ENCODE results near the gene KRT14.
A peak's percentile ranks its signal among the peaks of the same experiment; 100 is the strongest.

KRT14 gene

GRCh38 chr17:41552455-41552854 is 34.2 kb downstream of the KRT14 start:
- no peak for TF ChIP-seq CTCF (IDR thresholded peaks at IDR 0.05; ENCODE audit: insufficient read depth, low read length, missing control alignments)
- no peak overlapping the region for H3K4me3 ChIP-seq (ENCODE audit: low read depth, low read length)
- ChIA-PET POLR2A (no interaction called here), CTCF (interaction anchor here (4.9 to 16.0 kb wide), 4 partner anchors 11 to 113 kb away, joined by 23 to 604 read pairs (median 367); no protein-coding TSS in a partner anchor)
- no peak for DNase-seq (ENCODE audit: low read depth, low spot score)

GRCh38 chr17:41551365-41551764 is 35.3 kb downstream of the KRT14 start:
- TF ChIP-seq CTCF (IDR thresholded peaks at IDR 0.05; ENCODE audit: insufficient read depth, low read length, missing control alignments), result no peak
- H3K4me3 ChIP-seq (ENCODE audit: low read depth, low read length), result no peak overlapping the region
- DNase-seq (ENCODE audit: low read depth, low spot score), result no peak
- ChIA-PET POLR2A (no interaction called here), CTCF (interaction anchor here (0.9 to 16.0 kb wide), 10 partner anchors 12 to 749 kb away, joined by 3 to 604 read pairs (median 14); partner anchors contain the start of gene KRT36)

GRCh38 chr17:41549596-41550039 is 37.1 kb downstream of the KRT14 start:
- H3K4me3 ChIP-seq (ENCODE audit: low read depth, low read length), result no peak overlapping the region
- CTCF ChIA-PET, result interaction anchor here (0.9 to 16.0 kb wide), 107 partner anchors 8 to 934 kb away, joined by 3 to 604 read pairs (median 7); partner anchors contain the start of genes KRT12, KRT15, KRT19 and KRT28
- no peak for DNase-seq (ENCODE audit: low read depth, low spot score)
- POLR2A ChIA-PET, result interaction anchor here (1.0 to 2.3 kb wide), 8 partner anchors 19 to 490 kb away, joined by 4 to 11 read pairs (median 5); partner anchors contain the start of genes KRT19 and KRTAP2-3
- TF ChIP-seq CTCF (IDR thresholded peaks at IDR 0.05; ENCODE audit: insufficient read depth, low read length, missing control alignments), result no peak

GRCh38 chr17:41548844-41549595 is 37.7 kb downstream of the KRT14 start:
- peak; percentile 38 for DNase-seq (ENCODE audit: low read depth, low spot score)
- H3K4me3 ChIP-seq (ENCODE audit: low read depth, low read length), result peak overlapping the region; percentile 19
- TF ChIP-seq CTCF (IDR thresholded peaks at IDR 0.05; ENCODE audit: insufficient read depth, low read length, missing control alignments), result peak; percentile 99
- ChIA-PET CTCF (interaction anchor here (0.6 to 16.0 kb wide), 142 partner anchors 8 to 1138 kb away, joined by 3 to 604 read pairs (median 6); partner anchors contain the start of genes KRT12, KRT13, KRT15 and KRT19), POLR2A (interaction anchor here (0.7 to 2.3 kb wide), 15 partner anchors 19 to 639 kb away, joined by 3 to 12 read pairs (median 4); partner anchors contain the start of genes KRT19, KRTAP2-3 and KRTAP2-4)

GRCh38 chr17:41547921-41548843 is 38.5 kb downstream of the KRT14 start:
- POLR2A ChIA-PET, result interaction anchor here (0.7 to 2.3 kb wide), 14 partner anchors 18 to 729 kb away, joined by 3 to 12 read pairs (median 4); partner anchors contain the start of genes KRT19, KRTAP2-3 and KRTAP2-4
- peak; percentile 95 for DNase-seq (ENCODE audit: low read depth, low spot score)
- CTCF ChIA-PET, result interaction anchor here (0.6 to 16.0 kb wide), 118 partner anchors 7 to 1137 kb away, joined by 3 to 604 read pairs (median 6); partner anchors contain the start of genes KRT13, KRT15, KRT19 and KRT20
- no peak overlapping the region for H3K4me3 ChIP-seq (ENCODE audit: low read depth, low read length)
- no peak for TF ChIP-seq CTCF (IDR thresholded peaks at IDR 0.05; ENCODE audit: insufficient read depth, low read length, missing control alignments)

Data from AG04449 (cell line).